Activated CD8-positive, alpha-beta memory T cell treated with anti-CD3 and anti-CD28 coated beads for 48 hours (primary cell): Measurements from ENCODE around the gene PRR20G.
"Not testable (repeated sequence)": the region's sequence is repeated elsewhere in the genome, so short reads cannot be mapped to it uniquely, and the experiment has no call there.

Source experiments
- DNase-seq, 3 experiments: peaks; one replicate each; pipeline ENCODE4 v3.0.0-alpha.2; 2020; ENCODE audit warnings: low read depth in 2 of 3, low spot score in 2 of 3

Gene PRR20G

DNA sequence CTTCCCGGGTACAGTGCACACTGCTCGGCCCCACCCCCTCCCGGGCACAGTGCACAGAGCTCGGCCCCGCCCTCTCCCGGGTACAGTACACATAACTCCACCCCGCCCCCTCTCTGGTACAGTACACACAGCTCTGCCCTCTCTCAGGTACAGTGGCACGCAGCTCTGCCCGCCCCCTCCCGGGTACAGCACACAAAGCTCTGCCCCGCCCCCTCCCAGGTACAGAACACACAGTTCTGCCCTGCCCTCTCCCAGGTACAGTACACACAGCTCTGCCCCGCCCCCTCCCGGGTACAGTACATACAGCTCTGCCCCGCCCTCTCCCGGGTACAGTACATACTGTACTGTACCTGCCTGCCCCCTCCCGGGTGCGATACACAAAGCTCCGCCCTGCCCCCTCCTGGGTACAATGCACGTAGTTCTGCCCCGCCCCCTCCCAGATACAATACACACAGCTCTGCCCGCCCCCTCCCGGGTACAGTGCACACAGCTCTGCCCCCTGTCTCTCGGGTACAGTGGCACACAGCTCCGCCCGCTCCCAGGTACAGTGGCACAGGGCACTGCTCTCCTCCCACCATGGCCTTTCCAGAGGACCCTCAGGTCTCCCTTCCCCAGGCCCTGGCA lies 16.4 kb upstream of the PRR20G start:
- DNase-seq: no peak

GRCh38 chr3:127299276-127299675 lies 11.4 kb upstream of the PRR20G start:
- DNase-seq: no peak

GRCh38 chr3:127296959-127297358 lies 9.1 kb upstream of the PRR20G start:
- no peak for DNase-seq

DNA sequence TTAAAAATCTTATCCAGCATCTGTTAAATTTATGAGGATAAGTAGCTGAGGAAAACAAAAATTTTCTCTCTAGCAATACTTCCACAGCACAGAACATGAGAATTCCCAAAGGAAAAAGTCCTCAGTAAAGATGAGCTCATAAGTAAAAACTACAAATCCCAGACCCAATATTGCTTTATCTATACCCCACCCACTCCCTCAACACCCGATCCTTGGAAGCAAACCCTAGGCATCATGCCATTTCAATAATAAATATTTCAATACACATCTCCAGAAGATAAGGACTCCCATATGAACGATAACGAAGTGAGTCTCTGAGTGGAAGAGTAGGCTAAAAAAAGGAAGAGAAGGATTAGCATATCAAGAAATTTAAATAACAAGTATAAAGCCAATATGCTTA lies 8.3 kb upstream of the PRR20G start:
- no peak for DNase-seq

DNA sequence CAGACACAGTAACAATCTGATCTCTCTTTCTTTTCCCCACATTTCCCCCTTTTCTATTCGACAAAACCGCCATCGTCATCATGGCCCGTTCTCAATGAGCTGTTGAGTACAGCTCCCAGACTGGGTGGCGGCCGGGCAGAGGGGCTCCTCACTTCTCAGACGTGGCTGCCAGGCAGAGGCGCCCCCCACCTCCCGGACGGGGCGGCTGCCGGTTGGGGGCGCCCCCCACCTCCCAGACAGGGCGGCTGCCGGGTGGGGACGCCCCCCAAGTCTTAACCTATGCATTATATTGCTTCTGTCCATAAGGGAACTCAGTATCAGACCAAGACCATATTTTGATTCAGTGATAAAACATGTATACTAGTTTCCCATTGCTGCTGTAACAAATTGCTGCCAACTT lies 5.8 kb upstream of the PRR20G start:
- not testable (repeated sequence) for DNase-seq

DNA sequence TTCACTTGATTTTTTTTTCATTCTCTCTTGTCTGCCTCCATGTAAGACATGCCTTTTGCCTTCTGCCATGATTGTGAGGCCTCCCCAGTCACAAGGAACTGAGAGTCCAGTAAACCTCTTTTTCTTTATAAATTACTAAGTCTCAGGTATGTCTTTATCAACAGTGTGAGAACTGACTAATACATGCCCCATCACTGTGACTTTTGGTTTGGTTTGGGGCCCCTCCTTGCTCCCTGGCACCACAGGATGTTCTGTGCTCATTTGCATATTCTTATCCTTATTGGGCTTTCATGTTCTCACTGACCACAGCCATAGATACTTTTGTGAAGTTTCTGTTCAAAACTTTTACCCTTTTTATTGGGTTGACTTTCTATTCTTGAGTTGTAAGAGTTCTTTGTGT lies 3.8 kb upstream of the PRR20G start:
- DNase-seq: no peak

DNA sequence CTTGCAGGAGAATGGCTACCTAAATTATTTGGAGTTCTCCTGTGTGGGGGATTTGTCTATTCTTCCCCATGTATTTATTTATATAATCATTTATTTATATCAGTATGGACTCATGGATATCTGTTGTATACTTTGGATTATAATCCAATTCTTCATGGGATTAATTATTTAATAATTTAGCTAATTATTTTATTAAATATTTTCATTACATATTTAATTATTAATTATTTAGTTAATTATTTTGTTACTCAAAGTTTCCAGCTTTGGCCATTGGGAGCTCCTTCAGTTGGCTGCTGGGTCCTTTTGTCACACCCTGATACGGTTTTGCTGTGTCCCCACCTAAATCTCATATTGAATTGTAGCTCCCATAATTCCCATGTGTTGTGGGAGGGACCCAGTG lies 3.3 kb upstream of the PRR20G start:
- no peak for DNase-seq

- DNase-seq: no peak
These were observed 2.1 kb upstream of the PRR20G start for GRCh38 chr3:127289706-127290575.

GRCh38 chr3:127288921-127289705 lies 1.3 kb upstream of the PRR20G start:
- no peak for DNase-seq

DNA sequence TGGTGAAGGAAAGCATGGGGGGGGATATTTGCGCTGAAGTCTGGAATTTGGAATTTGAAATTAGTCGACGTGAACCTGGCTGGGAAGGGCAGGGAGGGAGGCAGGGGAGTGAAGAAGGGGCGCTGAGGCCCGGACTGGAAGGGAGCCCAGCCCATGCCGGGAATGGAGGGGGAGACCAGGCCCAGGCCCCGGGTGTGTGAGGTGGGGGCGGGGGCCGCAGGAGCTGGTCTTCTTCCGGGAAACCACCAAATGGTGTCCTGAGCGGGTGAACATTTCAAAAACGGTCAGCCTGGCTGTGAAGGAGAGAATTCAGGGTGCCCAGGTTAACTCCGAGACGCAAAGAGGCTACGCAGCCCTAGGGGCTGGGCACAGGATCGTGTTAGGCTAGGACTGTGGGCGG lies 497 bp upstream of the PRR20G start:
- DNase-seq: no peak

- DNase-seq: no peak
These were observed 1.2 kb downstream of the PRR20G start for GRCh38 chr3:127286571-127287140.

GRCh38 chr3:127284258-127284657 lies 3.6 kb downstream of the PRR20G start:
- no peak for DNase-seq

GRCh38 chr3:127277561-127277960 lies 10.3 kb downstream of the PRR20G start:
- DNase-seq: no peak

DNA sequence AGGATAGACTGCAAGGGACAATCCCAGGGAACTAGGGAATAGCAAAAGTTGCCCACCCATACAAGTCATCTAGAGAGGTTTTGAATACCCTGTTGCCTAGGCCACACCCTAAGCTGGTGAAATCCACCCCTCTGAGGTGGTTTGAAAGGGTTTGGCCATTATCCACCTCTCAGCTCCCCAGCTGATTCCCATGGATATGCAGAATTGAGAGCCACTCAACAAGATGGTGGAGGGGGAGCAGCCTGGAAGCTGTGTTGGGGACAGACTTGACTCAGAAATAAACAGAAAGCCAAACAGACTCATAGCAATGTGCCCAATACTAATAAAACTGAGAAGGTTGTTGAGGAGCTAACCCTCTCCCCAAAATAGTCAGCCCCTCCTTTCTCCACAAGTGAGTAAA lies 10.9 kb downstream of the PRR20G start:
- no peak for DNase-seq

GRCh38 chr3:127276396-127276795 lies 11.4 kb downstream of the PRR20G start:
- no peak for DNase-seq

DNA sequence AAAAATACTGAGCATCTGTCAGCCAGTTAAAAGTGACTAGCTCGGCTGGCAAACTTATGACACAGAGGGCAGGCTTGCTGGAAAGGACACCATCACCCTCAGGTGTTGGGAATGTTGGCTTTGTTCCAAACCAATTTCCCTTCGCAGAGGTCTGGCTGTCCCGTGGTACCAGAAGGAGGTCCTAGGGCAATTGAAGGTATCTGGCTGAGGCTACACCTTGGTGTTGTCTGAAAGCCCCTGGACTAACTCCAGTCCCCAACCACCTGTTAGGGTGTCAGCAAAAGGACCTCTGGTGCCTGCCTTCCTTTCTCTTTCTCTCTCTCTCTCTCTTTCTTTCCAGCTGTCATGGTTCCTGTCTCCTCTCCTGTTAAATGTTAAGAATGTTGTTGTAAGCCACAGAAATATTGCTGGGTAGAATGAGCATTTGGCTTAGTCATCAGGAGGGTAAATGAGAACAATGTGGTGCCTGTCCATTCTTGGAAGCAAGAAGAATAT lies 12.5 kb downstream of the PRR20G start:
- DNase-seq: no peak

DNA sequence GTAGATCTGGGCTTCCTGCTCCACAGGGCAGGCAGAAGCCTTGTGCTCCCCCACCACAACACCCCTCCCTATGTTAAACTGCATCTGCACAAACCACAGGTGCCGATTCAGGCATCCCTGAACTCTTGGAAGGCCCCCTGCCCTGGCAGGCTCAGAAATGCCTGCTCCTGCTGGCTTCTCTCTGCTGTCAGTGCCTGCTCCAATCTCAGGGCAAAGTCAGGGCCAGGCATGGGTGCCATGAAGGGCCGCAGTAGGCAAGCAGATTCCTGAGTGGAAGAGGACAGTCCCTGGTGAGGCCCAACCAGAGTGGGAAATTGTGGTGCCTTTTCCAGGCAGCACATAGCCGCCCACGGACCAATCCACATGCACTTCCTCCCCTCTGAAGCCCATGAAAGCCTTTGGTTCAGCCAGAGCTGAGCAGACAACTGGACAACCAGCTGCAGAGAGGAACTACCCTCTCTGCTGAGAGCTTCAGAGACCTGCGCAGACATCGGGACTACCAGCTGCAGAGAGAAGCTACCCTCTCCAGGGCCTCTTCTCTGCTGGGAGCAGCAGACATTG lies 13.6 kb downstream of the PRR20G start:
- no peak for DNase-seq

GRCh38 chr3:127273206-127273605 lies 14.6 kb downstream of the PRR20G start:
- DNase-seq: no peak

- DNase-seq: no peak
These were observed 21.7 kb downstream of the PRR20G start for GRCh38 chr3:127266186-127266585.

GRCh38 chr3:127265581-127265981 lies 22.3 kb downstream of the PRR20G start:
- DNase-seq: no peak
